ENCODE measurements around the gene TIMM13.
"Not testable (repeated sequence)": the region's sequence is repeated elsewhere in the genome, so short reads cannot be mapped to it uniquely, and the experiment has no call there.

GRCh38 chr19:2397173-2397572, 30.2 kb downstream of the TIMM13 start:
- not testable (repeated sequence) for TF ChIP-seq SUZ12 (IDR thresholded peaks at IDR 0.05); HDGF (IDR thresholded peaks at IDR 0.05; ENCODE audit: borderline replicate concordance); ELF4 (IDR thresholded peaks at IDR 0.05); TARDBP (IDR thresholded peaks at IDR 0.05); NFRKB (IDR thresholded peaks at IDR 0.05); FOXA1 (IDR thresholded peaks at IDR 0.05); FOXK2 (IDR thresholded peaks at IDR 0.05); FOXM1 (IDR thresholded peaks at IDR 0.05; ENCODE audit: borderline replicate concordance); SP1 (IDR thresholded peaks at IDR 0.05); L3MBTL2 (conservative IDR thresholded peaks at IDR 0.05); ZNF384 (IDR thresholded peaks at IDR 0.05); CTBP1 (IDR thresholded peaks at IDR 0.05; ENCODE audit: borderline replicate concordance)

All from HEK293T (cell line).